Kidney capillary endothelial cell (primary cell): ENCODE measurements around the gene YWHAG.
"Not testable (repeated sequence)": the region's sequence is repeated elsewhere in the genome, so short reads cannot be mapped to it uniquely, and the experiment has no call there.

Source experiments
- DNase-seq: peaks from one replicate; pipeline ENCODE4 v3.0.0-alpha.2; 2018; ENCODE audit warnings: low spot score

The YWHAG gene

DNA sequence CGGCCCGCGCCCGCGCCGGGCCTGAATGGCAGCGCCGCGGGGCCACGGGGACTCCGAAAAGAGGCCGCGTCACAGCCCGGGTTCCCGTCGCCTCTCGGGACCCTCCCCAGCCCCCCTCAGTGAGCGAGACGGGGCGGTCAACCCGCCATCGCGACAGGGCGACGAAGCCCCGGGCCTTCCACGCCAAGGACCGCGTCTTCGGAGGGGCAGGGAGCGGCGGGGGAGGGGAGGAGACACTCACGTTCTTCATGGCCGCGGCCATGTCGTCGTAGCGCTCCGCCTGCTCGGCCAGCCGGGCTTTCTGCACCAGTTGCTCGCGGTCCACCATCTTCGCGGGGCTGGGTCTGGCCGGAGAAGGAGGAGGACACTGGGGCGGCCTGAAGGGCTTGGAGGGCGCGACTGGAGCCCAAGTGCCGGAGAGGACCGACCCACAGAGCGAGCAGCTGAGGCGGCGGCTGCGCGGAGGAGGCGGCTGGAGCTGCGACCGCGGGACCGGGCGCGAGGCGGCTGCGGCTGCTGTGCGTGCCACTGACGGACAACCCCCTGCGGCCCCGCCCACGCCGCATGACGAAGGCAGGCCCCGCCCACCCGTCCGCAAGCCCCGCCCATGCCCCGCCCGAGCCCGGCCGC, at the start of gene YWHAG:
Gene YWHAG, minus strand, starts transcription at position 511 of the 630 bp plus-strand sequence. Its CDS starts 183 bp downstream, at position 328.
- peak; percentile 76 for DNase-seq

DNA sequence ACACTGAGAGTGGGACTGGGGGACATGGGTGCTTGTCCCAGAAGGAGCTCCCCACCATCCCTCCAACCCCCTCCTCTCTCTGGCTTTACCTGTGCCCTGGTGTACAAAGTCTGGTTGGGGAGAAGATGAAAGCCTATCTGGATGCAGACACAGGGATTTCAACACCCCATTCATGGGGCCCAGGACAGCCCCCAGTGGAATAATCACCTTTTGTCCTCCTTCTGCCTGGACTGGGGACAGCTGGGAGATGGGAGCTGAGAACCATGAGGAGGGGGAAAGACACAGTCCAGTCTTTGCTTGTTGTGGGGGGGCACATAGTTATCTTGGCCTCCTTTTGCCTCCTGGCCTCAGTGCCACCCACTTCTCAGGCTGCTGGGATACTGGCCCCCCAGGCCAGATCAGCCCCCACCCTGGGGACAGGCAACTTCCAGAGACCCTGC, 49.4 kb upstream of the YWHAG start:
- DNase-seq: no peak

DNA sequence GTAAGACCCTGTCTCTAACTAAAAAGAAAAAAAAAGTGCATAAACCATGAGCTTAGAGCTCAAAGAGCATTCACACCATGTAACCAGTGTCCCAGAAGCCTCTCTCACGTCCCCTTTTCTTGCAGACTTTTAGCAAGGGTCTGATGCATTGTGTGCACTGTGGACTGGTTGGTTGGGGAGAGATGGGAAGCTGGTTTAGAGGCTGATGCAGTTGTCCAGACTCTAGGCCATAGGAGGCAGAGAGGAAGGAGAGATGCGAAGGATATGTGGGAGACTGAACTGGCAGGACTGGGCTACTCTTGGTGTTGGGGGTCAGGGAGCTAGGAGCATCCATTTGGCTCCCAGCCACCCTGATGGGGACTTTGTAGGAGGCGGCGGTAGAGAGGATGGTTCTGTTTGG, 48.9 kb upstream of the YWHAG start:
- DNase-seq: no peak

DNA sequence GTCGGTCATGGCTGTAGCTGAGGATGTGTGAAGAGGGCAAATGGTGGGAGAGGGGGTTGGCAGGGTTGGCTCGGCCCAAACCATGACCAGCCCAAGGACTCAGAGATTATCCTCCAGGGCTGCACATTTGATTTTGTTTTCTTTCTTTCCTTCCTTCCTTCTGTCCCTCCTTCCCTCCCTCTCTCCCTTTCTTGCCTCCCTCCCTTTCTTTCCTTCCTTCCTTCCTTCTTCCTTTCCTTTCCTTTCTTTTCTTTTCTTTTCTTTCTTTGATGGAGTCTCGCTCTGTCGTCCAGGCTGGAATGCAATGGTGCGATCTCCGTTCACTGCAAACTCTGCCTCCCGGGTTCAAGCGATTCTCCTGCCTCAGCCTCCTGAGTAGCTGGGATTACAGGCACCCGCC, 46.9 kb upstream of the YWHAG start:
- no peak for DNase-seq

DNA sequence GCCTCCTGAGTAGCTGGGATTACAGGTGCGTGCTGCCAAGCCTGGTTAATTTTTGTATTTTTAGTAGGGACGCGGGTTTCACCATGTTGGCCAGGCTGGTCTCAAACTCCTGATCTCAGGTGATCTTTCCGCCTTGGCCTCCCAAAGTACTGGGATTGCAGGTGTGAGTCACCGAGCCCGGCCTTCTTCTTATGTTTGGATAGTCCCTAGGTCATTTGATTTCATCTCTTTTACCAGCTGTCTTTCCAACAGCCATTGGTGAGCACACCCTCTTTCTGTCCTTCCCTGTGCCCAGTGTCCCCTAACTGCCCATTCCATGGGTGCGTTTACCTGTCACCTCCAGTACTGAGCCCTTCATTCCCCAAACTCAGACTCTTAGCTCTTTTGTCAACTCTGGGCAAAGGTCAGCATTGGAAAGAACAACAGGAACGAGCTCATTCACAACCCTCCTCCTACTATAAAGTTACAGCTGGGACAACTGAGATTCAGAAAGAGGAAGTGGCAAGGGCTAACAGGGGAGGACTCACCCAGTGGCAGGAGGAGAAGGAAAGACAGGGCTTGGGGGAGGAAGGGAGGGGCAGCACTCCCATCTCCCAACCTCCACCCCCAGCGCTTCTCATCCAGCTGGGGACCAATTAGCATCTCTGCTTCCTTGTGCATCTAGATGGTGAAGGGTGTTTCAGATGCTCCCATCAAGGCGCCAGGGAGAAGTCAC, 45.1 kb upstream of the YWHAG start:
- DNase-seq: no peak

DNA sequence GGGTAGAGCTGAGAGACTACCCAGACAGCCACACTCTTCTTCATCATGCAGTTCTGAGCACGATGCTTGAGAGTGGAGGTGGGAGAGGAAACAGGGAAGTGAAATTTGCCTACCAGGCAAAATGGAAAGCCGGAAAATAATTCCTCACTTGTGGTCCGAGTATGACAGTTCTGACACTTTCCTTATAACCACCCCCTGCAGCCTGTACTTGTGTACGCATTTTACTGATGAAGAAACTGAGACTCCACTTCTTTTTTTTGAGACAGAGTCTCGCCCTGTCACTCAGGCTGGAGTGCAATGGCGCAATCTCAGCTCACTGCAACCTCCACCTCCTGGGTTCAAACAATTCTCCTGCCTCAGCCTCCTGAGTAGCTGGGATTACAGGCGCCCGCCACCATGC, 44.3 kb upstream of the YWHAG start:
- not testable (repeated sequence) for DNase-seq

DNA sequence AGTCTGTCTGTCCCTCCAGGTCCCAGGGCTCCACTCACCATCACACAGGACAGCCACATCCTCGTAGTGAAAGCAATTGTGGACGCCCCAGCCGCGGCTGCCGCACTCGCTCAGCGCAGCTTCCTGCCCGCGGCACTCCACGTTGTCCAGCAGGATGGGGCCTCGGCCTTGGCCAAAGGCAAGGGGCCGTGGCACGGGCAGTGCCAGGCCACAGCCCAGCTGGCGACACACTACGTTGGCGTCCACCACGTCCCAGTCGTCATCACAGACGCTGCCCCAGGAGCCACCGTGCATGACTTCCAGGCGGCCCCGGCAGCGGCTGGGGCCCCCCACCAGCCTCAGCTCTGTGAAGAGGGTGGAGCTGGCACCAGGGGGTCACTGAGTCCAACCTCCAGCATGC, 41.5 kb upstream of the YWHAG start:
- no peak for DNase-seq

DNA sequence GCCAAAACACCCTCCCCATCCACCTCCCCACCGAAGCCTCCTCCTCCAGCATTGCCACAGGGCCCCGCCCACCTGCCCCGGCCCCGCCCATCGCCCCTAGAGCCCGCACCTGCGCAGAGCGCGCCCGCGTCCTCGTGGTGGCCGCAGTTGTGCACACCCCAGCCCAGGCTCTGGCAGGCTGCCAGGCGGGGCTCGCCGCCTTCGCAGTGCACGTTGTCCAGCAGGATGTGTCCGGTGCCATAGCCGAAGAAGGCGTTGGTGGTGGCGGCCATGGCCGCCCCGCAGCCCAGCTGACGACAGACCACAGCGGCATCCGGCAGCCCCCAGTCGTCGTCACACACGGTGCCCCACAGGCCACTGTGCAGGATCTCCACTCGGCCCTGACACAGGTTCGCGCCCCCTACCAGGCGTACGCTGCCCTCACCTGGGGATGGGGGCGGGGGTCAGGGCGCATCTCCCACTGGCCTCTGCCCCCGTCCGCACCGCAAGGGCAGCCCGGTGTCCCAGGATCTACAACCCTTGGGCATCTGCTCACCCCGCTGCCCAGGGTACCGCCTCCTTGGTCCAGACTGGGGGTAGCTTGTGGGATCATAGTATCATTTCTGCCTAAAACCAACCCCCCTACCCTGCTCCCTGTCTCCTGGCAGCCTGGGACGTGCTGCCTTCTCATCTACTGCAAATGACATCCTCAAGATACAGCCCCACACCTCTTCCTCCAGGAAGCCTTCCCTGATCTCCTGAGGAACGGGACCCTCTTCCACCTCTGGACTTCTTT, 38.8 kb upstream of the YWHAG start:
- DNase-seq: peak; percentile 76

DNA sequence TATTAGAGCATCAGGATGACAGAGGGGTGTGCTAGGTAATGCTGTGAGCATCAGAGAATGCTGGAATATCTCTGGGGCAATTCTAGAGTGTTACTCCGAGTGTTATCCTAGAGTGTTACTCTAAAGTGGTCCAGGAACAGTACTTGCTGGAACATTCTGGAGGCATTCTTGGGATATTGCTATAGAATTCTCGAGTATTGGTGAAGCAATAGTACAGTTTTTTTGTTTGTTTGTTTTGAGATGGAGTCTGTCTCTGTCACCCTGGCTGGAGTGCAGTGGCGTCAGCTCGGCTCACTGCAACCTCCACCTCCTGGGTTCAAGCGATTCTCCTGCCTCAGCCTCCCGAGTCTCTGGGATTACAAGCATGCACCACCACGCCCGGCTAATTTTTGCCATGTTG, 38.1 kb upstream of the YWHAG start:
- DNase-seq: no peak

DNA sequence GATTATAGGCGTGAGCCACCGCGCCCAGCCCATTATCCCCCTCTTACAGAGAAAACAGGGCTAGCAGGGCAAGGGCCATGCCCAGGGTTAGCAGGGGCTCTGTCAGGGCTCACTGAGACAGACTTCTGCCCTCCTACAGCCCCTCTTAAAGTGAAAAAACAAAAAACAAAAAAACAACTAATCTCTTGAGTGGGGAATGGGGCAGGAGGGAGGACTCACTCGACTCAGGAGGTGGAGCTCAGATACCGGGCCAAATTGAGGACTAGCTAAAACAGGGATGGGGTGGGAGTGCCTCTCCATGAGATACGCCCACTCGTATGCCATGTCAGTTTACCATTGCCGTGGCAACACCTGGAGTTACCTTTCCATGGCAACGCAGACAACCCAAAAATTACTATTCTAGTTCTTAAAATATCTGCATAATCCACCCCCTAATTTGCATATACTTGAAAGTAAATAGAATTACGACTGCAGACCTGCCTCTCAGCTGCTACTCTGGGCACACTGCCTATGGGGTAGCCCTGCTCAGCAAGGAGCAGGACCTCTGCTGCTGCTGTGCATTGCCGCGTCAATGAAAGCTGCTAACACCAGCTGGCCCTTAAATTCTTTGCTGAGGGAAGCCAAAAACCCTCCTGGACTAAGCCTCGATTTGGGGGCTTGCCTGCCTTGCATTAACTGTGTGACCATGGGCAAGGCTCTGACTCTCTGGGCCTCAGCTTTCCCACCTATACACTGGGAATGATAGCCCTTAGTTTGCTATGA, 37.4 kb upstream of the YWHAG start:
- no peak for DNase-seq

DNA sequence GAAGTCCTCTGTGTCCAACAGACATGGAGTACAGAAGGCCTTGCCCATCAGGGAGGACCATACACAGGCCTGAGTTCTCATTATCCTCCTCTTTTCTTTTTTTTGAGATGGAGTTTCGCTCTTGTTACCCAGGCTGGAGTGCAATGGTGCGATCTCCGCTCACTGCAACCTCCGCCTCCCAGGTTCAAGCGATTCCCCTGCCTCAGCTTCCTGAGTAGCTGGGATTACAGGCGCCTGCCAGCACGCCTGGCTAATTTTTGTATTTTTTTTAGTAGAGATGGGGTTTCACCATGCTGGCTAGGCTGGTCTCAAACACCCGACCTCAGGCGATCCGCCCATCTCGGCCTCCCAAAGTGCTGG, 36.8 kb upstream of the YWHAG start:
- DNase-seq: not testable (repeated sequence)

DNA sequence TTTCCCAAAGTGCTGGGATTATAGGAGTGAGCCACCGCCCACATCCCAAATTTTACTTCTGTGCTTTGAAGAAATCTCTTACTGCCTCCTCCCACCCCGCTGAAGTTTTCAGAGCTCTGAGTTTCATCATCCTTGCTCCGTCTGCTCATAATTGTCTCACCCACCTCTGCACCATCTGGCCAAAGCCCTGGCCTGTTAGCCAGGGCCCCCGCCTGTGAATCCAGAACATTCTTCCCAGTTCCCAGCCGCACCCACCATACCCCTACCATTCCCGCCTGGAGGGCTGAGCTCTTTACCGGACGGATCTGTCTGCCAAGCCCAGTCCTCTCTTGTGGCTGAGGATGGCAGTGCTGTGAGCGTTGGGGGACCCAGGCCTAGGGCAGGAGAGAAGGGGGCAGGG, 36.2 kb upstream of the YWHAG start:
- no peak for DNase-seq

DNA sequence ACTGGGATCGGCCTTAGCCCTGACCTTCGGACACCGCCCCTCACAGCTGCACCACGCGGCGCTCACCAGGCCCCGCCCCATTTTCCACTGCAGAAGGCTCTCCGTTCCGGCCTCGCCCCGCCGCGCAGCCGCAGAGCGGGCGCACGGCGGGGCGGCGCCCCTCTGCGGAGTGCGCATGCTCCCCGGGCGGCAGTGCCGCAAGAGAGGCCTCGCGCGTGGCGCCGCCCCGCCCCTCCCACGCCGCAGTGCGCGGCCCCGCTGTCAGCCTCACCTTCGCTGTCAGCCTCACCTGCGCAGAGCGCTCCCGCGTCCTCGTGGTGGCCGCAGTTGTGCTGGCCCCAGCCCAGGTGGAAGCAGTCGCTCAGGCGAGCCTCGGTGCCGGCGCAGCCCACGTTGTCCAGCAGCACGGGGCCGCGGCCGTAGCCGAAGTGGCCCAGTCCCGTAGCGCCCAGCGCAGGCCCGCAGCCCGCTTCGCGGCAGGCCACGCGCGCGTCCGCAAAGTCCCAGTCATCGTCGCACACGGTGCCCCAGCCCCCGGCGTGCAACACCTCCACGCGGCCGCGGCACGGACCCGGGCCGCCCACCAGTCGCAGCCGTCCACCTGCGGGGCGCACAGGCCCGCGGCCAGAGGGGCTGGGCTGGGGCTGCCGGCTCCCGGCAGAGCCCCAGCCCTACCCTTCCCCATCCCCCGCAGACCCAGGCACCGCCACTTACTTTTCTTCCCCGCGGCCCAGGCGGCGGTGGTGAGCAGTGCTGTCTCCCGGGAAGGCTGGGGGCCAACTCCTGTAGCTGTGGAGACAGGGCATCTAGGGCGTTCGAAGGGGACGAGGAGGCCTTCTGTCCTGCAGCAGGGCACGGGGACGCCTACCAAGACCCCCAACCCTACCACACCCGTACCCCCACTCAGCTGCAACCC, 34.6 kb upstream of the YWHAG start:
- peak; percentile 88 for DNase-seq

DNA sequence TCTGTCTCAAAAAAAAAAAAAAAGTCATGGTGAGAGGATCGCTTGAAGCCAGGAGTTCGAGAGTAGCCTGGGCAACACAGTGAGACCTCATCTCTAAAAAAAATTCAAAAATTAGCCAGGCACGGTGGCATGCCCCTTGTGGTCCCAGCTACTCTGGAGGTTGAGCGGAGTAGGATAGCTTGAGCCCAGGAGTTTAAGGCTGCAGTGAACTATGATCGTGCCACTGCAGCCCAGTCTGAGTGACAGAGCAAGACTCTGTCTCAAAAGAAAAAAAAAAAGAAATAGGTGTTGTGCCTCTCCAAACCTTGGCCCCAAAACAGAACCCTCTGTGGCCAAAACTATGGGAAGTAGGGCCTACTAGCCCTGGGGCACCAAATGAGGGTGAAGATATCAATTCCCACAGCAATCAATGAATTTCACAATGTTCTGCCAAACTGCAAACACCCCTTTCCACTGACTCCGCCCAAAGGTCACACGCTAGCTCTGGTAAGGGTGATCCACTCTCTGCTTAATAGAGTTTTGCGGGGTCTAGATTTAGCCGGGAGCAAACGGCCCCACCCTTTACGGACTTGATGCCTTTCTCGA, 33.8 kb upstream of the YWHAG start:
- no peak for DNase-seq

DNA sequence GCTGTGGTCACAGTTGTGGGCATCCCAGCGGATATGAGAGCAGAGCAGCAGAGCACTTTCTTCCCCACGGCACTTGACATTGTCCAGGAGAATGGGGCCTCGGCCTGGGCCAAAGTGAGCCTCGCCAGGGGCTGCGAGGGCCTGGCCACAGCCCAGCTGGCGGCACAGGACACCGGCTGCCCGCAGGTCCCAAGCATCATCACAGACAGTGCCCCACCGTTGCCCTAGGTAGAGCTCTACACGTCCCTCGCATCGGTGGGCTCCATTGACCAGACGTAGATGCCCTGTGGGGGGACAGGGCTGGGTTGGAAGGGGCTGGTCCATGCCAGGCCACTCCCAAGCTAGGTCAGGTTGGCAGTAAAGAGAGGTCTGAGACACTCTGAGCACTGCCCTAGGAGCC, 31.3 kb upstream of the YWHAG start:
- DNase-seq: no peak

DNA sequence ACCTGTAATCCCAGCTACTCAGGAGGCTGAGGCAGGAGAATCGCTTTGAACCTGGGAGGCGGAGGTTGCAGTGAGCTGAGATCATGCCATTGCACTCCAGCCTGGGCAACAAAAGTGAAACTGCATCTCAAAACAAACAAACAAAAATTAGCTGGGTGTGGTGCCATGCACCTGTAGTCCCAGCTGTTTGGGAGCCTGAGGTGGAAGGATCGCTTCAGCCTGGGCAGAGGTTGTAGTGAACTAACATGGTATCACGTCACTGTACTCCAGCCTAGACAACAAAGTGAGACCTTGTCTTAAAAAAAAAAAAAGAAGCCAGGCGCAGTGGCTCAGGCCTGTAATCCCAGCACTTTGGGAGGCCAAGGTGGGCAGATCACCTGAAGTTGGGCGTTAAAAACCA, 29.0 kb upstream of the YWHAG start:
- not testable (repeated sequence) for DNase-seq

DNA sequence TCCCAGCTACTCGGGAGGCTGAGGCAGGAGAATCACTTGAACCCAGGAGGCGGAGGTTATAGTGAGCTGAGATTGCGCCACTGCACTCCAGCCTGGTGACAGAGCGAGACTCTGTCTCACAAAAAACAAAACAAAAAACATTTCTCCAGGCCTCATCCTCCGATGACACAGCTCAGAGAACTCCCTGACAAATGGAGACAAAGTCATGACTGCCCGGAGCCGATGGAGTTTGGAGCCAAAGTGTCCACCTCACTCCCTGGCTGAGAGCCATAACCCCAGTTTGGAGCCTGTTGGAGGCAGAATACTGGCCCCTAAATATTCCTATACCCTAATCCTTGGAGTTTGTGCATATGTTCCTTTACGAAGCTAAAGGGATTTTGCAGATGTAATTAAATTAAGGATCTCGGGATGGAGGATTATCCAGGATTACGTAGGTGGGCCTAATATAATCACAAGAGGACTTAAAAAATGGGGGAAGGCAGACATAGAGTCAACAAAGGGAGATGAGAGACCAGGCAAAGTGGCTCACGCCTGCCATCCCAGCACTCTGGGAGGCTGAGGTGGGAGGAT, 28.0 kb upstream of the YWHAG start:
- DNase-seq: no peak

DNA sequence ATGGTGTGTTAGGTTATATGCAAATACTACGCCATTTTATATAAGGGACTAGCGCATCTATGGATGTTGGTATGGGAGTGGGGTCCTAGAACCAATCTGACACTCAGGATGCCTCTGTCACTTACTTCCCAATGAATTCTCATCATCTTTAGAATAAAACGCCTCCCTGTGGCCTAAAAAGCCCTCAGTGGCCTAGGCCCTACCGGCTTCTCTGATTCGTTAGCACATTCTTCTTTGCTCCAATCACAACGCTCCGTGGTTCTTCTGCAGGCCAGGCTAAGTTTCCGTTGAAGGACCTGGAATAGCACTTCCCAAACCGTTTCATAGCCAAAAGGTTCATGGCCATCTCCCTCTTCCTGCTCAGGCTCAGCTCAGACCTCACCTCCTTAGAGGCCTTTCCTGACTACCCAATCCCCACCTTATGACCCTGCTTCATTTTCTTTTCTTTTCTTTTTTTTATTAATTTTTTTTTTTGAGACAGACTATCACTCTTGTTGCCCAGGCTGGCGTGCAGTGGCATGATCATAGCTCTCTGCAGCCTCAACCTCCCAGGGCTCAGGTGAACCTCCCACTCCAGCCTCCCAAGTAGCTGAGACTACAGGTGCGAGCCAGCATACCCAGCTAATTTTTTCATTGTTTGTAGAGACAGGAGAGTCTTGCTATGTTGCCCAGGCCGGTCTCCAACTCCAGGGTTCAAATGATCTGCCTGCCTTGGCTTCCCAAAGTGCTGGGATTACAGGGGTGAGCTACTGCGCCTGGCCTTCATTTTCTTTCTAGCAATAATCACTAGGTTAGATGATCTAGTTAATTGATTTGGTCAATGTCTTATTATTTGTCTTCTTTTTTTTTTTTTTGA, 24.5 kb upstream of the YWHAG start:
- peak; percentile 51 for DNase-seq

DNA sequence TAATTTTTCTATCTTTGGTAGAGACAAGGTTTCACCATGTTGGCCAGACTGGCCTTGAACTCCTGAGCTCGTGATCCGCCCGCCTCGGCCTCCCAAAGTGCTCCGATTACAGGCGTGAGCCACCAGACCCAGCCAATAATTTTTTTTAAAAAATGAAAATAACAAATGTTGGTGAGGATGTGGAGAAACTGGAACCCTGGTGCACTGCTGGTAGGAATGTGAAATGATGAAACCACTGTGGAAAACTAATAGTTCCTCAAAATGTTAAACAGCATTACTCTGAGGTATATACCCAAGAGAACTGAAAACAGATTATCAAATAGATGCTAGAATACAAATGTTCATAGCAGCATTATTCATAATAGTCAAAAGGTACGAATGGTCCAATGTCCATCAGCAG, 23.0 kb upstream of the YWHAG start:
- DNase-seq: no peak

DNA sequence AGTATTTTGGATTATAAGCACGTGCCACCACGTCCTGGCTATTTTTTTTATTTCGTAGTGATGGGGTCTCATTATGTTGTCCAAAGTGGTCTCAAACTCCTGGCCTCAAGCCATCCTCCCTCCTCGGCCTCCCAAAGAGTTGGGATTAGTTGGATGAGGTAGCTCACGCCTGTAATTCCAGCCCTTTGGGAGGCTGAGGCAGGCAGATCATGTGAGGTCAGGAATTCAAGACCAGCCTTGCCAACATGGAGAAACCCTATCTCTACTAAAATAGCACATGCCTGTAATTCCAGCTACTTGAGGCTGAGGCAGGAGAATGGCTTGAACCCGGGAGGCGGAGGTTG, 21.8 kb upstream of the YWHAG start:
- DNase-seq: no peak
